K562 (cell line): Measurements from ENCODE around the gene EIF2S2. TPM values are rescaled to one million over a fixed set of nuclear protein-coding genes. Genes with fewer than 3 reads are reported as not detected.

ENCODE experiments used
- ATAC-seq: fragments of 200-7000 bp; cut with Tn5 transposase; 3 replicates; pipeline ENCODE4 v1.9.1; 2020; ENCODE audit warnings: moderate library complexity
- BruUV-seq: library from RNA; stranded (reverse); fragments of 400-500 nt; replicated peaks from 2 replicates; lab custom pipeline; 2021; lab: Mats Ljungman, UMichigan
- CTCF ChIA-PET: fragments of 300-600 bp; formaldehyde crosslinking; extraction: SDS; loops from one replicate; lab custom pipeline; 2021; ENCODE audit warnings: low intra/inter-chr PET ratio; lab: Yijun Ruan, JAX
- POLR2A ChIA-PET: fragments of 300-600, 350-650 bp; sonication (Branson Sonifier 250); formaldehyde crosslinking; extraction: SDS; loops from one replicate; lab custom pipeline; 2021; ENCODE audit warnings: antibody characterized with exemption, inconsistent platforms; lab: Yijun Ruan, JAX
- DNase-seq, 4 experiments: peaks; one replicate each; pipeline versions ENCODE4 v3.0.0 to v3.0.0-alpha.2; 2011 to 2018; ENCODE audit warnings: low spot score in 3 of 4, mixed read lengths in 3 of 4; ENCODE audit errors: extremely low read depth in 1 of 4
- FAIRE-seq: peaks from 2 replicates; lab custom pipeline; 2011; peaks lifted over from hg19 to GRCh38; lab: Jason Lieb, UNC
- H2AFZ ChIP-seq: 2 replicates; pipeline ENCODE4 v1.6.0; 2011; ENCODE audit warnings: low read depth, low read length, control low read depth, inconsistent platforms
- H3K27ac ChIP-seq: fragments of 200-600 bp; 3 replicates; pipeline ENCODE4 v1.8.0; 2011; ENCODE audit warnings: low read depth, mild to moderate bottlenecking, control low read depth, inconsistent platforms, low read length, moderate library complexity, mixed read lengths; ENCODE audit errors: extremely low read depth
- H3K27me3 ChIP-seq, 2 experiments: fragments of 300-600 bp in 1 of 2; 2 replicates in 1 of 2; 3 replicates in 1 of 2; pipeline versions ENCODE4 v1.6.0 to v1.8.0; 2011; ENCODE audit warnings: inconsistent platforms in 2 of 2, low read length in 2 of 2, mild to moderate bottlenecking in 1 of 2, mixed read lengths in 1 of 2, moderate library complexity in 1 of 2; ENCODE audit not compliant: control insufficient read depth in 2 of 2, insufficient read depth in 2 of 2
- H3K36me3 ChIP-seq: fragments of 300-600 bp; 3 replicates; pipeline ENCODE4 v1.8.0; 2011; ENCODE audit warnings: mild to moderate bottlenecking, low read length, inconsistent platforms; ENCODE audit not compliant: control insufficient read depth, insufficient read depth
- H3K4me1 ChIP-seq, 2 experiments: fragments of 200-600 bp in 1 of 2; replicated peaks in 1 of 2; 2 replicates in 1 of 2; 3 replicates in 1 of 2; pipeline versions ENCODE4 v1.5.1 to v1.8.0; 2011; ENCODE audit warnings: inconsistent platforms in 2 of 2, low read length in 2 of 2, mild to moderate bottlenecking in 1 of 2, mixed read lengths in 1 of 2, moderate library complexity in 1 of 2; ENCODE audit not compliant: control insufficient read depth in 2 of 2, insufficient read depth in 2 of 2
- H3K4me2 ChIP-seq: 2 replicates; pipeline ENCODE4 v1.6.1; 2011; ENCODE audit warnings: low read length, control low read depth, inconsistent platforms, mixed read lengths; ENCODE audit not compliant: insufficient read depth
- H3K4me3 ChIP-seq: fragments of 200-600 bp; sonication (generic), shearing (Covaris generic); 2 replicates; pipeline ENCODE4 v1.5.1; 2016; ENCODE audit warnings: control low read depth, inconsistent platforms
- H3K79me2 ChIP-seq: fragments of 200-600 bp; 3 replicates; pipeline ENCODE4 v1.8.0; 2011; ENCODE audit warnings: low read length, inconsistent platforms; ENCODE audit not compliant: control insufficient read depth, insufficient read depth
- H3K9ac ChIP-seq, 2 experiments: 2 replicates each; pipeline versions ENCODE4 v1.6.0 to v1.6.1; 2011; ENCODE audit warnings: low read depth in 2 of 2, low read length in 2 of 2, control low read depth in 1 of 2, inconsistent platforms in 1 of 2, mild to moderate bottlenecking in 1 of 2, mixed read lengths in 1 of 2; ENCODE audit not compliant: insufficient read depth in 1 of 2
- H3K9me1 ChIP-seq: one replicate; pipeline ENCODE4 v1.6.0; 2011; ENCODE audit warnings: inconsistent platforms, mild to moderate bottlenecking, low read length, moderate library complexity; ENCODE audit not compliant: control insufficient read depth, insufficient read depth
- H3K9me3 ChIP-seq: replicated peaks from 2 replicates; pipeline ENCODE4 v1.5.1; 2011; ENCODE audit warnings: low read depth, low read length, inconsistent platforms; ENCODE audit not compliant: control insufficient read depth, insufficient read depth
- H4K20me1 ChIP-seq: replicated peaks from 2 replicates; pipeline ENCODE4 v1.6.1; 2011; ENCODE audit warnings: low read length, inconsistent platforms, mixed read lengths; ENCODE audit not compliant: control insufficient read depth, insufficient read depth
- CBFA2T2 ChIP-seq: fragments of 450-650 bp; conservative IDR thresholded peaks from 2 replicates; pipeline ENCODE4 v1.6.1; 2017; ENCODE audit warnings: mild to moderate bottlenecking
- E4F1 ChIP-seq: fragments of 250-450 bp; sonication (Bioruptor Pico); IDR thresholded peaks from 2 replicates; pipeline ENCODE4 v1.5.0; 2021; ENCODE audit warnings: mild to moderate bottlenecking, borderline replicate concordance
- HDAC1 ChIP-seq, 2 experiments: fragments of 450-650 bp; IDR thresholded peaks; 2 replicates each; pipeline ENCODE4 v1.6.1; 2016 to 2017; ENCODE audit warnings: inconsistent platforms in 1 of 2, mild to moderate bottlenecking in 1 of 2, moderate library complexity in 1 of 2
- HNRNPUL1 ChIP-seq: fragments of 200-400 bp; formaldehyde crosslinking; IDR thresholded peaks from 2 replicates; pipeline ENCODE4 v1.6.1; 2017; ENCODE audit warnings: low read length
- MAFF ChIP-seq: IDR thresholded peaks from 2 replicates; pipeline ENCODE4 v1.6.1; 2012; ENCODE audit warnings: low read length, improper control_type of control experiment
- SMAD4 ChIP-seq: fragments of 250-450 bp; sonication (Bioruptor Pico); conservative IDR thresholded peaks from 2 replicates; pipeline ENCODE4 v1.8.0; 2021; ENCODE audit warnings: inconsistent platforms, mild to moderate bottlenecking, moderate library complexity
- SMARCA4 ChIP-seq: fragments of 450-650 bp; IDR thresholded peaks from 2 replicates; pipeline ENCODE4 v1.6.1; 2016
- WGBS: fragments of 100-300 bp; shearing (Covaris generic); methylation state at CpG from one replicate; pipeline ENCODE4 v1.1.6; 2016; ENCODE audit warnings: low coverage, mixed read lengths; ENCODE audit not compliant: insufficient coverage; ENCODE audit errors: missing lambda C conversion rate; 5-methylcytosine and 5-hydroxymethylcytosine counted together
- in situ Hi-C: fragments of 300-500 bp; cut with MboI; formaldehyde crosslinking; loops from 4 replicates; pipeline ENCODE4 v1.15.0; 2018; ENCODE audit warnings: inconsistent platforms, mixed read lengths
- intact Hi-C: fragments of 100-400 bp; cut with micrococcal nuclease; formaldehyde crosslinking; loops from 2 replicates; pipeline ENCODE4 v1.14.2; 2022
- polyA plus RNA-seq, 8 experiments: library from polyadenylated mRNA; depleted of rRNA in 4 of 8; stranded (reverse) in 5 of 8; unstranded in 3 of 8; fragments of >200 nt; fragmentation: Nextera tagmentation in 2 of 8; fragmentation: Illumina TruSeq in 1 of 8; extraction: Ambion mirVana in 2 of 8; extraction: Trizol in 1 of 8; gene quantifications; 2 replicates each; pipeline versions ENCODE4 v1.2.1 to v1.2.3, GENCODE V29; 2011 to 2014; ENCODE audit warnings: inconsistent platforms in 1 of 8, missing spikeins in 1 of 8
- total RNA-seq, 7 experiments: library from RNA; depleted of rRNA in 6 of 7; stranded (reverse); fragments of >200 nt in 6 of 7; fragmentation: Illumina TruSeq in 2 of 7; extraction: Trizol in 2 of 7; gene quantifications; 2 replicates each; pipeline versions ENCODE4 v1.2.1 to v1.2.3, GENCODE V29; 2011 to 2021; ENCODE audit warnings: low replicate concordance in 1 of 7

EIF2S2 gene
- total and polyA plus RNA-seq, 9 of the 15 experiments (the other 6 are each of a cell fraction or from before 2014, with no cell fraction given): 79.7 to 220 (median 154) TPM

GRCh38 chr20:34079818-34080217, 32.2 kb downstream of the EIF2S2 start:
- FAIRE-seq: no peak

GRCh38 chr20:34078540-34078939, 33.5 kb downstream of the EIF2S2 start:
- WGBS: 93% methylated on average over 5 of the region's 5 CpGs
- peaks cover 7% of the 10 kb centered on the region for H3K9me1 ChIP-seq
- DNase-seq: no peak
- no peaks in the 10 kb centered on the region for H3K79me2 ChIP-seq
- ChIA-PET POLR2A (interaction anchor here (1.0 to 1.3 kb wide), 3 partner anchors 10 to 34 kb away, joined by 3 to 5 read pairs (median 4); partner anchors contain the start of gene EIF2S2), CTCF (no interaction called here)
- H3K4me2 ChIP-seq: no peak overlapping the region
- H3K9ac ChIP-seq: peak overlapping the region in 1 of 2 experiments; percentile 33; a peak in 1 of 4 replicates
- no peak for ATAC-seq
- H3K36me3 ChIP-seq: peaks cover 85% of the 10 kb centered on the region
- no peak overlapping the region for H3K27ac ChIP-seq
- intact Hi-C loops (no loop called here), in situ Hi-C loops (loop anchor here (10.0 kb wide), 1 partner anchor 154 kb away; no protein-coding TSS in a partner anchor)
- no peaks in the 10 kb centered on the region for H3K9me3 ChIP-seq
- no peak overlapping the region for H3K4me3 ChIP-seq
- H4K20me1 ChIP-seq: no peaks in the 10 kb centered on the region
- H3K4me1 ChIP-seq: peaks cover 9 to 14% of the 10 kb centered on the region in 2 experiments
- H3K27me3 ChIP-seq: no peaks in the 10 kb centered on the region
- BruUV-seq: no TSS peak
- H2AFZ ChIP-seq: no peak overlapping the region
- FAIRE-seq: no peak
- no peak for TF ChIP-seq SMARCA4
- TF ChIP-seq HDAC1 (IDR thresholded peaks at IDR 0.05): no peak
- TF ChIP-seq HNRNPUL1: no peak
- no peak for TF ChIP-seq MAFF
- no peak for TF ChIP-seq SMAD4 (CRISPR knock-in tag)
- no peak for TF ChIP-seq E4F1 (CRISPR knock-in tag)

More at GRCh38 chr20:34079818-34080217, 32.2 kb downstream of the EIF2S2 start:
- H2AFZ ChIP-seq: no peak overlapping the region
- no TSS peak for BruUV-seq
- H3K9ac ChIP-seq: no peak overlapping the region
- ChIA-PET CTCF (no interaction called here), POLR2A (interaction anchor here (0.7 to 1.3 kb wide), 2 partner anchors 9 to 16 kb away, joined by 3 read pairs; no protein-coding TSS in a partner anchor)
- H4K20me1 ChIP-seq: no peaks in the 10 kb centered on the region
- H3K9me1 ChIP-seq: peaks cover 7% of the 10 kb centered on the region
- H3K4me2 ChIP-seq: no peak overlapping the region
- WGBS: 85% methylated on average over 4 of the region's 6 CpGs
- TF ChIP-seq CBFA2T2: no peak
- H3K4me1 ChIP-seq: peaks cover 20 to 21% of the 10 kb centered on the region in 2 experiments
- ATAC-seq: no peak
- H3K27ac ChIP-seq: no peak overlapping the region
- in situ Hi-C loops: loop anchor here (10.0 kb wide), 1 partner anchor 155 kb away; no protein-coding TSS in a partner anchor
- DNase-seq: no peak
- H3K9me3 ChIP-seq: no peaks in the 10 kb centered on the region
- peaks cover 7% of the 10 kb centered on the region; the same call in 2 of the 3 replicates for H3K79me2 ChIP-seq
- H3K27me3 ChIP-seq: no peaks in the 10 kb centered on the region
- H3K36me3 ChIP-seq: peaks cover 86% of the 10 kb centered on the region
- no peak overlapping the region for H3K4me3 ChIP-seq
- intact Hi-C loops: no loop called here
